Spinal cord (tissue), 10 donors: ENCODE data around the gene KDM1A. TPM values are rescaled to one million over a fixed set of nuclear protein-coding genes. Genes with fewer than 3 reads are reported as not detected.
"Not testable (repeated sequence)": the region's sequence is repeated elsewhere in the genome, so short reads cannot be mapped to it uniquely, and the experiment has no call there.

Experiments
- DNase-seq, 6 donors: peaks; one replicate each; pipeline versions ENCODE4 v3.0.0 to v3.0.0-alpha.2; 2013 to 2015; ENCODE audit warnings: low spot score in 6 of 6, low read depth in 4 of 6
- H3K27ac ChIP-seq: one replicate; pipeline ENCODE4 v1.5.1; 2013; ENCODE audit warnings: low read depth, low read length, control low read depth
- H3K27me3 ChIP-seq: one replicate; pipeline ENCODE4 v1.6.1; 2013; ENCODE audit warnings: low read length; ENCODE audit not compliant: control insufficient read depth, insufficient read depth
- H3K36me3 ChIP-seq: one replicate; pipeline ENCODE4 v1.6.1; 2013; ENCODE audit warnings: low read length; ENCODE audit not compliant: control insufficient read depth, insufficient read depth
- H3K4me1 ChIP-seq: one replicate; pipeline ENCODE4 v1.6.1; 2013; ENCODE audit warnings: low read length; ENCODE audit not compliant: control insufficient read depth, insufficient read depth
- H3K4me3 ChIP-seq: one replicate; pipeline ENCODE4 v1.5.1; 2013; ENCODE audit warnings: low read depth, low read length, control low read depth
- H3K9me3 ChIP-seq: one replicate; pipeline ENCODE4 v1.6.1; 2013; ENCODE audit warnings: low read length; ENCODE audit not compliant: control insufficient read depth, insufficient read depth
- WGBS: methylation state at CpG from one replicate; pipeline ENCODE4 v1.1.5; 2013; ENCODE audit warnings: missing lambda C conversion rate; ENCODE audit not compliant: insufficient coverage; 5-methylcytosine and 5-hydroxymethylcytosine counted together
- polyA plus RNA-seq, 2 donors: library from polyadenylated mRNA; unstranded; fragments of 120-200 nt; gene quantifications; one replicate each; pipeline ENCODE4 v1.2.1, GENCODE V29; 2013; ENCODE audit not compliant: insufficient read length in 2 of 2
- total RNA-seq, 2 donors: library from RNA; depleted of rRNA in 1 of 2; stranded (reverse); fragments of 120-200 nt in 1 of 2; fragments of >200 nt in 1 of 2; gene quantifications; one replicate each; pipeline versions ENCODE4 v1.2.3 to v1.2.4, GENCODE V29; 2013 to 2014
- donor health status: healthy.

KDM1A gene
- total and polyA plus RNA-seq, 4 donors: 107 to 129 (median 123) TPM

GRCh38 chr1:22978299-22978698 lies 41.0 kb upstream of the KDM1A start:
- no peaks in the 10 kb centered on the region for H3K9me3 ChIP-seq
- no peaks in the 10 kb centered on the region for H3K36me3 ChIP-seq
- no peak overlapping the region for H3K4me3 ChIP-seq
- no CpG with 5 or more reads among the region's 3 CpGs for WGBS
- no peak for DNase-seq
- no peaks in the 10 kb centered on the region for H3K27me3 ChIP-seq
- no peak overlapping the region for H3K27ac ChIP-seq
- H3K4me1 ChIP-seq: peaks cover 6% of the 10 kb centered on the region

GRCh38 chr1:22980471-22980790 lies 38.8 kb upstream of the KDM1A start:
- H3K36me3 ChIP-seq, H3K4me1 ChIP-seq, H3K4me3 ChIP-seq, DNase-seq, H3K9me3 ChIP-seq, H3K27me3 ChIP-seq, H3K27ac ChIP-seq: not testable (repeated sequence)
- WGBS: 78% methylated on average over 1 of the region's 3 CpGs

GRCh38 chr1:22983944-22984343 lies 35.3 kb upstream of the KDM1A start:
- Histone ChIP-seq H3K4me1 (no peaks in the 10 kb centered on the region), H3K27me3 (no peaks in the 10 kb centered on the region), H3K27ac (no peak overlapping the region), H3K9me3 (no peaks in the 10 kb centered on the region), H3K36me3 (no peaks in the 10 kb centered on the region), H3K4me3 (no peak overlapping the region)
- no peak for DNase-seq
- WGBS: 89% methylated on average over 3 of the region's 4 CpGs

- H3K9me3 ChIP-seq: not testable (repeated sequence)
- no CpG with 5 or more reads among the region's 3 CpGs for WGBS
These were observed 26.9 kb upstream of the KDM1A start for GRCh38 chr1:22992384-22992783.

GRCh38 chr1:22993220-22993795 lies 26.0 kb upstream of the KDM1A start:
- not testable (repeated sequence) for H3K9me3 ChIP-seq, H3K36me3 ChIP-seq, H3K4me3 ChIP-seq, H3K27me3 ChIP-seq, H3K4me1 ChIP-seq, H3K27ac ChIP-seq, DNase-seq
- 80% methylated on average over 3 of the region's 6 CpGs for WGBS

More at GRCh38 chr1:22992384-22992783, 26.9 kb upstream of the KDM1A start:
- H3K36me3 ChIP-seq, H3K27me3 ChIP-seq, H3K4me1 ChIP-seq, H3K4me3 ChIP-seq, DNase-seq, H3K27ac ChIP-seq: not testable (repeated sequence)

- H3K4me1 ChIP-seq: no peaks in the 10 kb centered on the region
- DNase-seq: no peak
These were observed 23.5 kb upstream of the KDM1A start for GRCh38 chr1:22995774-22996173.

GRCh38 chr1:22997528-22997927 lies 21.7 kb upstream of the KDM1A start:
- H3K4me3 ChIP-seq, H3K9me3 ChIP-seq, H3K27ac ChIP-seq, H3K27me3 ChIP-seq, H3K36me3 ChIP-seq, H3K4me1 ChIP-seq, DNase-seq: not testable (repeated sequence)
- 72% methylated on average over 3 of the region's 5 CpGs for WGBS

More at GRCh38 chr1:22995774-22996173, 23.5 kb upstream of the KDM1A start:
- Histone ChIP-seq H3K9me3 (no peaks in the 10 kb centered on the region), H3K27me3 (no peaks in the 10 kb centered on the region), H3K4me3 (no peak overlapping the region), H3K36me3 (no peaks in the 10 kb centered on the region), H3K27ac (no peak overlapping the region)

- WGBS: 88% methylated on average over 3 of the region's 3 CpGs
- not testable (repeated sequence) for H3K4me3 ChIP-seq, H3K36me3 ChIP-seq, H3K9me3 ChIP-seq, H3K27me3 ChIP-seq, H3K4me1 ChIP-seq, DNase-seq, H3K27ac ChIP-seq
These were observed 19.1 kb upstream of the KDM1A start for GRCh38 chr1:23000133-23000532.

GRCh38 chr1:23002218-23002617 lies 17.1 kb upstream of the KDM1A start:
- DNase-seq, H3K4me1 ChIP-seq, H3K27ac ChIP-seq, H3K36me3 ChIP-seq, H3K27me3 ChIP-seq, H3K9me3 ChIP-seq, H3K4me3 ChIP-seq: not testable (repeated sequence)
- 90% methylated on average over 5 of the region's 7 CpGs for WGBS

GRCh38 chr1:23004112-23004511 lies 15.2 kb upstream of the KDM1A start:
- no peaks in the 10 kb centered on the region for H3K9me3 ChIP-seq
- H3K27me3 ChIP-seq: no peaks in the 10 kb centered on the region
- 92% methylated on average over 1 of the region's 3 CpGs for WGBS
- no peak overlapping the region for H3K27ac ChIP-seq
- no peak overlapping the region for H3K4me3 ChIP-seq
- no peak for DNase-seq
- no peaks in the 10 kb centered on the region for H3K36me3 ChIP-seq
- no peaks in the 10 kb centered on the region for H3K4me1 ChIP-seq
